Stimulated activated CD4-positive, alpha-beta T cell treated with anti-CD3 and anti-CD28 coated beads, Interleukin-15, amount 100 ng/mL, for 48 hours (primary cell): Measurements from ENCODE around the gene GLCE.
"Not testable (repeated sequence)": the region's sequence is repeated elsewhere in the genome, so short reads cannot be mapped to it uniquely, and the experiment has no call there.

Experiments
- DNase-seq, 2 donors: peaks; one replicate each; pipeline ENCODE4 v3.0.0-alpha.2; 2020; ENCODE audit warnings: low read depth in 2 of 2

Gene GLCE

GRCh38 chr15:69275074-69275670 lies 114.7 kb downstream of the GLCE start:
- no peak for DNase-seq

DNA sequence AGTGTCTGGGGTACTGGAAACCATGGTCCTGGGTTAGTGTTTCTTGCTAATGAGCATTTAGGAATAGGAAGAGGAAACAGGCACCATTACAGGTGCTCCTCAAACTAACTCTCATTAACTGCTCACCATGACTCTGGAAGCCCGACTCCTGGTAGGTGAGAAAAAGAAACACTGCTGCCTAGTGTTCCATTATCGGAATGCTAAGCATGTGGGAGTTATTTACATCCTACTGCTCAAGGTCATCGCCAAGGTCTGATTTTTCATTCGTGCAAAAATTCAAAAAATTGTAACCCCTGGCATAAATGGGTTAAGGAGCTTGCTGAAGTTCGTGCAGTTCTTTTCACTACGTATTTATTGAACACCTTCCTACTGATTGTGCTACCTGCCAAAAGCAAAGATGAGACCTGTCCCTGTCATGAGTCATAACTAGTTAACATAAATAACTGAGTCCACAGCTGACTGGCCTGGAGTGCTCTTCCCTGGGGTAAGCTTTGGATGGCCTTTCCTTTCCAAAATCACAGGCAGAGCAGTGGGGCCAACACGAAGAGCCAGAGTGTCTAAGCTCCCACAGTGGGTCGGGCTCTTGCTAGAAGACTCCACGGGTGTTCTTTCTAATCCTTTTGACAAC lies 115.6 kb downstream of the GLCE start:
- no peak for DNase-seq

DNA sequence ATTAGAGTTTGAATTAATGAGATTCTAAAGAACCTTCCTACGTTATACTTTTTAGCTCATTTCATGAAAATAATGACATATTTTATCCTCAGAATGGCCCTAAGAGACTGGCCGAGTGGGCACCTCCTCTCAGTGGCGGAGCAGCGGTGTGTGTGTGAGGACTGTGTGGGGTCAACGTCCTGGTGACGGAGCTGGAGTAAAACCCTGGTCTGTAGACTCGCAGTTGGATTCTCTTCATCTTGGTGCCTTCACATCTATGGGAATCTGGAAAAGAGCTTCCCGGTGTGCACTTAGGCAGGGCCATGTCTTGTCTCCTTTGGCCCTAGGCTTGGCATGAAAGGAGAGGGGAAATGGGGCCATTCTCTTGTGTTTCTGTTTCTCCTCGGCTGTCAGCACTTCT lies 116.9 kb downstream of the GLCE start:
- DNase-seq, result no peak

DNA sequence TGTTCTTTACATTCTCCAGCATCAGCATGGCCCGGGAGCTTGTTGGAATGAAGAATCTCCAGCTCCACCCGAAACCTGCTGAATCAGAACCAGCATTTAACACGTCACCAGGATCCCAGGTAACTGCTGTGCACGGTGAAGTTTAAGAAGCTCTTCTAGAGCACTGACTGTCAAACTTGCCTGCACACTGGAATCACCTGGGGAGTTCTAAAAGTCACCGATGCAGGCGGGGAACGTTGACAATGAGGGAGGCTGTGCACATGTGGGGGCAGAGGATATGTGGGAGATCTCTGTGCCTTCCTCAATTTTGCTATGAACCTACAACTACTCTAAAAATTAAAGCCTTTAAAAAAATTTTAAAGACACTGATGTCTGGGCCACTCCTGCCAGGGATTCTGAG lies 119.2 kb downstream of the GLCE start:
- no peak for DNase-seq

GRCh38 chr15:69280783-69281182 lies 120.3 kb downstream of the GLCE start:
- no peak for DNase-seq

DNA sequence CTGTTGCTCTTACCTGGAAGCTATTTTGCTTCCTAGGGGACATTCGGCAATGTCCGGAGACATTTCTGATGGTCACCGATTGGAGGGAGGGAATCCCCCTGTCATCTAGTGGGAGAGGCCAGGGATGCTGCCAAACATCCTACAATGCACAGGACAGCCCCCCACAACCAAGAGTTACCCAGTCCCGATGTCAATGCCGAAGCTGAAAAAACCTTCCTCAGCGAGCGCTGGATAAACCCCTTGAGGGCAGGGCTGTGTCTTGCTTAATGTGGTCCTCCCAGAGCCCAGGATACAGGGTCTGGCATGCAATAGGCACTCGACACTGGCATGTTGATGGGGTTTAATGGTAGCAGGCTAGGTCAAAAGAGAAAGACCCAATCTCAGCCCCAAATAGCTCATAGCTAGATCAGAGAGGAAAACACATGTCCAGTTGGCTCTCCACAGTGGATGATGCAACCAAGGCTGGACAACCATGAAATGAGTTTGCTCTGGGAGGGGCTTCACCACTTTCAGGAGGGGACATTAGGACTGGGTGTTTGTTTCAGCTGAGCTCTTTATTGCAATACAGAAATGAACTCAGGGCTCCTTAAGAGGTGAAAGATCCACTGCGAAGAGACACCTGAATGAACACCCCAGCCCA lies 121.8 kb downstream of the GLCE start:
- no peak for DNase-seq

GRCh38 chr15:69285834-69286233 lies 125.4 kb downstream of the GLCE start:
- no peak for DNase-seq

DNA sequence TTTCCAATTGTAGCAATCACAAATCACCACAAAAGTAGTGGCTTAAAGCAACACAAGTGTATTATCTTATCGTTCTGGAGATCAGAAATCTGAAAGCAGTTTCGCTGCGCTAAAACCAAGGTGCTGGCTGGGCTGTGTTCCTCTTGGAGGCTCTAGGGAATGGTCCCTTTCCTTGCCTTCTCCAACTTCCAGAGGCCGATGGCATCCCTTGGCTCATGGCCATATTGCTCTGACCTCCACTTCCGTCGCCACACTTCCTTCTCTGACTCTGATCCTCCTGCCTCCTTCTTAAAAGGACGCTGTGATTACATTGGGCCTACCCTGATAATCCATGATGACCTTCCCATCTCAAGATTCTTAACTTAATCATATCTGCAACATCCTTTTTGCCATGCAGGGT lies 127.6 kb downstream of the GLCE start:
- DNase-seq, result no peak

DNA sequence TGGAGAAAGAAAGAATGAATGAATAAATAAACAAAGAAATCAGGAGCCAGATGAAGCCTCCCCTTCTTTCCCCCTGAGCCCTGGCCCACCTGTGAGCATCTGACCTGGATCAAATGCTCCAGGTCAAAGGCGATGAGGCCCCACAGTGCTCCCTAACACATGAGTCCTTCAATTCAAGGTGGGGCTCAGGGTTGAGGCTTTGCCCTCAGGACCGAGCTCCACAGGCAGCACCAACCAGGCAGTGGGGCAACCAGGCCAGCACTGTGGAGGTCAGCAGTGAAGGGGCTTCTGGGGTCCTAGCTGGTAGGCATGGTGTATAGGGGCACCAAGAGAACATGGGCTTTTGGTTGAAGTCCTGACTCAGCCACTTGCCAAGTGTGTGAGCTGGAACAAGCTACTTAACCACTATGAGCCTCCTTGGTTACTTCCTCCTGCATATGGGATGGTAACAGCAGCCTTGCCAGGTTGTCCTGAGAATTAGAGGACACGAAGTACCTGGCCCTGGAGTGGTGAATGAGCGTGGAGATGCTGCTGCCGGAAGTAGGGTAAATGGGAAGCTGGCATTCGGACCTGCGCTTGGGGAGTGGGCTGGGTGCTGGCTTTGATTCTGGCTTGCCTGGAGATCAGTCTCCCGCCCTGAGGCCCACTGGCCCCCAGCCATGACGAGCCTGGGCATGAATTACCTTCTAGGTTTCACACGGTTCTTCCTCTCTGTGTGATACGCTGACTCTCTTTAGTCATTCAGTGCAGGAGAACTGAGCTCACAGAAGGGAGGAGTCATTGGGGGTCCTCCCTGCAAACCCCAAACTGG lies 128.3 kb downstream of the GLCE start:
- DNase-seq, result no peak

DNA sequence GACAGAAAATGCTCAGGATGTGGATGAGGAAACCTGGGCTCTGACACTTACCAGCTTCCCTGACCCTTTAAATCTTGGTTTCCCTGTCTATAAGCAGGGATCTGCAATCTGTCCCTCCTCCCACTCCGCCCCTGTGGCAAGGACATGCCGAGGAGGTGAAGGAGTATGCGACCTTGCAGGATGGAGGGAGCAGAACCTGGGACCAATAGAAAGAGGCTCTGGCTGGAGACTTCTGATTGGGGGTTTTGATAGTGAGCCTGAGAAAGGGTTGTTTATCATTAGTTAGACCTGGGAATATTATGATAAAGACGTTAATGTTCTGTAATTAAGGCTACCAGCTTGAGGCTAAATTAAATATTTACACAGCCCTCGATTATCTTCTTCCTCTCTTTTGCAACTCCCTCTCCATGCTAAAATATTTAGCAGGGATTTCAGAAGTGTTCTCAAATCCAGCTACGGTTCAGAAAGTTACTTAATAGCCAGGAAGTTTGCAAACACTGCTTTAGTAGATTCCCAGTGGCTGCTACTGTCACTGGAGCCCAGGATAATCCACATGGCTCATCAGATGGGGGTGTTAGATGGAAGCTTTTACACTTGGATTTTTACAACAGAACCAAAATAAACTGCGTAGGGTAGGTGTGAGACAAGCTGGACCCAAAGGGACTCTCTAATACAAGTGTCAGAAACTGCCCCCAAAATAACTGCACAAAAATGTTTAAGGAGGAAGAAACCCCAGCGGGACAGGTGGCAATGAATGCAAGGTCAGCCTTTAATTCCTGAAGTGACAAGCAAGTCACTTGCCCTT lies 129.1 kb downstream of the GLCE start:
- DNase-seq, result no peak

- no peak for DNase-seq
Measured at GRCh38 chr15:69290346-69291164, 130.1 kb downstream of the GLCE start.

DNA sequence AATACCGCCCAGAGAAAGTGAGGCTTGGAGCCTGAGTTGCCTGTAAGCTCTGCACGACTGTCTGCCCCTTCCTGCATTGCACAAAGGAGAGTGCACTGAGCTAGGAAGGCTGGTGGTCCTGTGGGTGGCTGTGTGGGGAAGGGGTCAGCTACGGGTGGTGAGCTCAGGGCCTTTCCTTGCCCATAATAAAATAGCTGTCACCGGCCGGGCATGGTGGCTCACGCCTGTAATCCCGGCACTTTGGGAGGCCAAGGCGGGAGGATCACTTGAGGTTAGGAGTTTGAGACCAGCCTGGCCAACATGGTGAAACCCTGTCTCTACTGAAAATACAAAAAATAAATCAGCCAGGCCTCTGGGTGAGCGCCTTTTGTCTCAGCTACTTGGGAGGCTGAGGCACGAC lies 131.2 kb downstream of the GLCE start:
- not testable (repeated sequence) for DNase-seq

DNA sequence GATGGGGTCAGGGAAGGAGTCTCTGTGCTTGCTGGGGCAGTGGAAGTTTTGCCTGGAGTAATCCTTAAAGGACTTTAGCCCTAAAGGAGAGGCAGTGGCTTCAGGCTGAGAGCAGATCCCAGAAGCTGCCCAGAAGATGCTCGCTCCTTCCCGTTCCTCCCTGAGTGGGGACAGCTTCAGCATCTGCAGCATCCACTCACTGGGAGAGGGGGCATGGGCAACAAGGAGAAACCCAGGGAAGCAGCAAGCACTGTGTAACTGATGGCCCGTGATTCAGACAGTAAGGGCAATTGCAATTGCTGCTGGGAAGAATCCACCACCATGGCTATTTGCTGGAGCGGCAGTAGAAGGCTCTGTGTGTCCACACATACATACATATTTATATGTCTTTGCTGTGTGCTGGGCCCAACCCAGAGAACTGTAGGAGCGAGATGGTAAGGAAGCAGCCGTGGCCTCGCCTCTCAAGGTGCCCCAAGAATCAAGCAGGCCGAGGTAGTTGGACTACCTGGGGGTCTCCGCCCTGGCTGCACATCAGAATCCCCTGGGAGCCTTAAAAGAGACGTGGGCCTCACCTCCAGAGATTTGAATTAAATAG lies 132.5 kb downstream of the GLCE start:
- no peak for DNase-seq

DNA sequence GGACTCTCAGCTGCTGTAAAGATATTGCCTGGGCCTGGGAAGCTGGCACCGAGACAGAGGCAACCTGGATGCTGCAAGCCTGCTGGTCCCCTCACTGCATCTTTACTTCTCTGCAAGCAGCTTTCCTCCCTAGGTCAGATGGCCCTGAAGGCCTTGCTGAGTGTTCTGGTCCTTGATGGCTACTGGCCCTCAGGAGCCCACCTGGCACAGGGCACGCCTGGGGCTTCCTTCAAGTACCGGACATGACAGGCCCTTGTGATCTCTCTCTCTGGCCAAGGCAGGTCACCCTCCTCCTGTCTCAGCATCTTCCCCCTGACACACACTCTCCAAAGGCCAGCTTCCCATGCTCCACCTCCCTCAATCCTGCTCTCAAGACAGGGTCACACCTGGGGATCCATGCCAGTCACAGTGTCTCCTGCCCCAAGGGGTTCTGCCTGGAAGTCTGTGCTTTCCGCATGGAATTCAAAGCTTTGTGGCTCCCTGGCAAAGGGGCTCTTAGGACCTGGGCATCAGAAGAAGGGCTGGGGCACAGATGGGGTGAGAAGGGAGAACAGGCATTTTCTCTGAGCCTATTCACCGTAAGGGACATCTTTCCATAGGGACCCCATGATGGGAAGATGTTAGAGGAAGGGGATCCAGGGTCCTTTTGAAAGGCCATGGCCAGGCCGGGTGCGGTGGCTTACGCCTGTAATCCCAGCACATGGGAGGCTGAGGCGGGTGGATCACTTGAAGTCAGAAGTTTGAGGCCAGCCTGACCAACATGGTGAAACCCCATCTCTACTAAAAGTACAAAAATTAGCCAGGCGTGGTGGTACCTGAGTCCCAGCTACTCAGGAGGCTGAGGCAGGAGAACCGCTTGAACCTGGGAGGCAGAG lies 133.5 kb downstream of the GLCE start:
- no peak for DNase-seq

- DNase-seq, result no peak
Measured at GRCh38 chr15:69296606-69297005, 136.2 kb downstream of the GLCE start.

DNA sequence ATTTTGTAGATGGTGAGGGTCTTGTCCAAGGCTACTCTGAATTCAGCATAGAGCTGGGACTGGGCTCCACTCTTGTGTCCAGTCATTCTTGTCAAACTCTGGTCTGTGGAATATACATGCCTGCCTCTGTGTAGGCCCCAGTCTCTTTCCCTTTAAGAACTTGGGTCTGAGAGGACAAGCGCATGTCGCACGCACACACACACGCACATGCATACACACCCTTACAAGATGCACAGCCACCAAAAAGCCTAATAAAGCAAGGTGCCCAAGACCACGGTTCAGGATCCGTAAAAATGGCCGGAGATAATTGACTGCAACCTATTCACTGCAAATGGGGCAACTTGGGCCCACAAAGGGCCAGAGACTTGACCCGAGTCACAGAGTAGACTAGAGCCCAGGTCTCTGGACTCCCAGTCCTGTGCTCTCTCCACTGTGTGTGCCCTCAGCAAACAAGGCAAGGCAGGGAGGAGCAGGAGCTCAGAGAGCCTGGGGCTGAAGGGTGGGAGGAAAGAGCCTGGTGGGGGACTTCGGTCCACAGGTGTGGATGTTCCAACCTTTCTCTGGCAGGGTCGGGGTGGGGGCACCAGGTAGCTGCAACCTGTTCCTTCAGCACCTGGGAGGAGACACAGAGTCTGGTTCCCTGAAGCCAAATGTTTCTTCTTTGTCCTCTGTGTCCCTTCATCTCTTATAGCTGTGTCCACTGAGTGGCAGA lies 137.4 kb downstream of the GLCE start:
- DNase-seq, result no peak

GRCh38 chr15:69298354-69298696 lies 137.9 kb downstream of the GLCE start:
- DNase-seq, result no peak

DNA sequence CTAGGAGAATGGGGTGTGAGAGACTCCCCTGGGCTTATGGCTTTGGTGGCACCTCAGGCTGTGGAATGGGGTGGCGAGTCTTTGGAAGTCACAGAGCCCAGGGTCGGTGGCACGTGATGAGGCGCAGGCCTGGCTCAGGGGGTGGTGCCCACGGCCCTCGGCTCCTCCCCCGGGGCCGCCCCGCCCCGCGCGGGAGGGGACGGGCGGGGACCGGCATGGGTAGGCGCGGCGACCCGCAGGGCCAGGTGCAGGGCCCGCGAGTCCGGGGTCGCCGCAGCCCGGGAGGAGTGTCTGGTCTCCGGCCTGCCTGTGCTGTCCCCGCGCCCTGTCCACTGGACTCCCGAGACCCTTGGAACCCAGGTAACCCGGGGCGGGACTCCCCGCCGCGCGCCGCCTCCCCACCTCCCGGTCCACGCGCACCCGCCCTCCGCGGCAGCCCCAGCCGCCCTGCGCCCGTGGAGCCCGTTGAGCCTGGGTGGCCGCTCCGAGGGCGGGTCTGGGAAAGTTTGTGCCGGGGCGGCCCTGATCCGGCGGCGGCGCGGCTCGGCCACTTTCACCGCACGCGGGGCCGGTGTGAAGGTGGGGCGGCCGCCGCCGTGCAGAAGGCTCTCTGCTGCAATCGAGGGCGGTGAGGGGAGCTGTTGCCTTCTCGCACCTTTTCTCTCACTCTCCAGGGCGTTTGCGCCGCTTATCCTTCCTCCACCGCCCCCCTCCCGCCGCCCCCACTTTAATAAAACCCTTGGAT lies 138.4 kb downstream of the GLCE start, which contains the start of gene PAQR5:
TSS of gene PAQR5 (plus strand) at position 216 of the 745 bp plus-strand sequence. CDS start 61,169 bp downstream, outside the sequence.
- DNase-seq, result no peak
